Sigmoid colon (tissue), 4 donors: ENCODE data around the gene KRTAP12-2.
"Not testable (repeated sequence)": the region's sequence is repeated elsewhere in the genome, so short reads cannot be mapped to it uniquely, and the experiment has no call there.

Experiments
- CTCF ChIP-seq, 4 experiments: fragments of 450-650 bp in 3 of 4; fragments of 200-600 bp in 1 of 4; IDR thresholded peaks; one replicate each; pipeline ENCODE4 v1.5.1; 2016 to 2019; ENCODE audit warnings: antibody characterized with exemption in 4 of 4, mild to moderate bottlenecking in 3 of 4, moderate library complexity in 2 of 4
- EP300 ChIP-seq, 4 donors: sonication (generic); formaldehyde crosslinking; IDR thresholded peaks; one replicate each; pipeline ENCODE4 v1.6.1; 2017; ENCODE audit warnings: antibody characterized with exemption in 4 of 4
- POLR2A ChIP-seq, 2 donors: fragments of 450-650 bp; IDR thresholded peaks; one replicate each; pipeline ENCODE4 v1.6.1; 2016; ENCODE audit warnings: antibody characterized with exemption in 2 of 2, mild to moderate bottlenecking in 2 of 2, moderate library complexity in 2 of 2
- POLR2AphosphoS5 ChIP-seq, 4 donors: sonication (generic); formaldehyde crosslinking; IDR thresholded peaks; one replicate each; pipeline ENCODE4 v1.6.1; 2017; ENCODE audit warnings: antibody characterized with exemption in 4 of 4

GRCh38 chr21:44661567-44661966 is 5.2 kb downstream of the KRTAP12-2 start:
- not testable (repeated sequence) for TF ChIP-seq CTCF, POLR2AphosphoS5, EP300, POLR2A (IDR thresholded peaks at IDR 0.05)
